ENCODE results near the gene CCDC34.

GRCh38 chr11:27310707-27311106, 52.3 kb downstream of the CCDC34 start:
- no peak for TF ChIP-seq EZH2 (IDR thresholded peaks at IDR 0.05; ENCODE audit: low read depth, low read length, severe bottlenecking)
- no peak for TF ChIP-seq CTCF (IDR thresholded peaks at IDR 0.05; ENCODE audit: control extremely low read depth in 1 of 3, insufficient read depth in 1 of 3, low read depth in 1 of 3, low read length in 3 of 3)
- TF ChIP-seq CREB1 (IDR thresholded peaks at IDR 0.05) = no peak

All from H1 (cell line).